GM18498 (cell line): Measurements from ENCODE around the gene C4BPA.

Experiments
- ATAC-seq: cut with Tn5 transposase; IDR thresholded peaks from one replicate; pipeline ENCODE4 v1.9.1; 2021; ENCODE audit warnings: mild to moderate bottlenecking, moderate library complexity; ENCODE audit not compliant: unreplicated experiment

The C4BPA gene

DNA sequence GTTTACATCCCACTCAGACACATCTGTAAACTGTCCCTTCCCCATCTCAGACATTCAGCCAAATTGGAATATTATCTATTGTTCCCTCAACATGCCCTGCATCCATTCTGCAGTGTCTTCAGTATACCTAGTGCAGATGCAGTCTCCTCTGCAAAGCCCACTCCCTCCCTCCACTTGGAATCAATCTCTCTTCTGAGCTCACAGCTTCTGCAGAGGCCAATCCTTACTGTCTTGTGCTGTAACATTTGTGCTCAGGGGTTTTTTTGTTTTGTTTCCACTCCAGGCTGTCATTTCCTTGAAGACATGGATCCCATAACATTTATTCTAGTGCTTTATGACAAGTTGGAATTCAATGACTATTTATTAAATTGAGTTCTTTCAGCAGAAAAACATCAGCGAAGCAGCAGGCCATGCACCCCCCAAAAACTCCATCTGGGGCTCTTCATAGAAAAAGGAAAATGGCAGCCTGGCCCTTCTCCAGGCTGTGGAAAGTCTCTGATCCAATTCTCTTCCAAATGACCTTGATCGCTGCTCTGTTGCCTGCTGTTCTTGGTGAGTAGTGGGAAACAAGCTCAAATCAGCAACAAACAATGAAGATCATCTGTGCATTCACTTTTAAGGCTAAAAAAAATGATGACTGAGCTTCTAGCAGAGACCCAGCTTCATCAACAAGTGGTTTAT lies 8.7 kb downstream of the C4BPA start:
- ATAC-seq = no peak

DNA sequence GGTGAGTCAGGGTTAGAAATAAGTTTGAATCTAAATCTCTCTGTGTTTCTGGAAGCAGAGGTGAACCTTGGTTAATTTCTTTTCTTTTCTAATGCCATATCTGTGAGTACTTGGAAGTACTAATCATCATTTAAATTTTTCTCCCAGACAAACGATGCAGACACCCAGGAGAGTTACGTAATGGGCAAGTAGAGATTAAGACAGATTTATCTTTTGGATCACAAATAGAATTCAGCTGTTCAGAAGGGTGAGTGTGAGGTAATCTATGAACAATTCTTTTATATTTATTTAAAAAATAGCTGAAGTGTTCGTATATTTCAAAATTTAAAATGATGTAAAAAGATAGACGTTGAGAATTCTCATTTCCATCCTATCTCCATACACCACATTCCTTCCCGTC lies 11.2 kb downstream of the C4BPA start:
- no peak for ATAC-seq

DNA sequence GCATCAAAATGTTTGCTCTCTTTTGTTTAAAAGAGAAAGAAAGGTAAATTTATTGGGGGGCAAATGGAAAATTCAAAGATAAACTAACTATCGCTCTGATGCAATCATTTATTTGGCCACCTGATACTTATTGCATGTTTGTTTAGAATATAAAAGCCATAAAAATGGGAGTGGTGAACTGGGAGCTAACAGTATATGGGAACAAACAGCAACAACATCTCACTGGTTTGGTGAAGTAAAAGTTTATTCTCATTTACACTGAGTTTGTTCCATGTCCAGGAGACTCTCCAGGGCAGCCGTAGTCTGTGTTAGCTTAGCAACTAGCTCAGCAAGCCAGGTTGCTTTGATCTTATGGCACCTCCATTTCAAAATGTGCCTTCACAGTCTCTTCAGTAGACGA lies 20.4 kb downstream of the C4BPA start:
- no peak for ATAC-seq

DNA sequence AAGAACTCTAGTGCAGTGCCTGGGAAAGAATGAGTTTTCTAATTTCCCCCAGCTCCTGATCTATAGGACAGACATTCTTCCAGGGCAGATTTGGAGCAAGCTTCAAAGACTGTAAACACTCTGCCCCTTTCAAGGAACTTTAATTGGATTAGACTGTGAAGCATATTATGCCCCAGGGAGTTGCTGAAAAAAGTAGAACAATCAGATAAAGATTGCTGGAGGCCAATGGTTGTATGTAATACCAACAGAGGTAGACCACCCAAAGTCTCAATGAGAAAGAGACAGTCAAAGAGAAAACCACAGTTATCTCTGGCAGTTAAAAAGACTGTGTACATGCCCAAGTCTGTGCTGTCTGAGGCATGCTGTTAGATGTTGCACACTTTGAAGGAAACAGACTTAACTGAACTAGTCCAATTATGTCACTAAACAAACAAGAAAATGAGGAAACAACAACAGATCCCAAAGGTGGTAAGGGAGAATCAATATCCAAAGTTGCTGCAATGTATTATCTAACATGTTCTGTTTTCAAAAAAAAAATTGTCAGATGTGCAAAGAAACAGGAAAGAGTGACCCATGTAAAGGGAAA lies 24.4 kb downstream of the C4BPA start:
- ATAC-seq = no peak

DNA sequence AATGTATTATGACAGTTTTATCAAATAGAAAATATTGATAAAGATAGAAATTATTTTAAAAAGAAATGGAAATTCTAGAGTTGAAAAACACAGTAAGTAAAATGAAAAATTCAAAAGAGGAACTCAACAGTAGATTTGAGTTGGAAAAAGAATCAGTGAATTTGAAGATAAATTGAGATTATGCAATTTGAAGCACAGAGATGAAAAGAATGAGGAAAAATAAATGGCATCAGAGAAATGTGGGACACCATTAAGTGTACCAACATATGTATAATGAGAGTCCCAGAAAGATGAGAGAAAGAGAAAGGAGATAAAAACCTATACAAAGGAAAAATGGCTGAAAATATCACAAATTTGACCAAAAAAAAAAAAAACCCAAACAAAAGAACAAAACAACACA lies 25.0 kb downstream of the C4BPA start:
- ATAC-seq = no peak

DNA sequence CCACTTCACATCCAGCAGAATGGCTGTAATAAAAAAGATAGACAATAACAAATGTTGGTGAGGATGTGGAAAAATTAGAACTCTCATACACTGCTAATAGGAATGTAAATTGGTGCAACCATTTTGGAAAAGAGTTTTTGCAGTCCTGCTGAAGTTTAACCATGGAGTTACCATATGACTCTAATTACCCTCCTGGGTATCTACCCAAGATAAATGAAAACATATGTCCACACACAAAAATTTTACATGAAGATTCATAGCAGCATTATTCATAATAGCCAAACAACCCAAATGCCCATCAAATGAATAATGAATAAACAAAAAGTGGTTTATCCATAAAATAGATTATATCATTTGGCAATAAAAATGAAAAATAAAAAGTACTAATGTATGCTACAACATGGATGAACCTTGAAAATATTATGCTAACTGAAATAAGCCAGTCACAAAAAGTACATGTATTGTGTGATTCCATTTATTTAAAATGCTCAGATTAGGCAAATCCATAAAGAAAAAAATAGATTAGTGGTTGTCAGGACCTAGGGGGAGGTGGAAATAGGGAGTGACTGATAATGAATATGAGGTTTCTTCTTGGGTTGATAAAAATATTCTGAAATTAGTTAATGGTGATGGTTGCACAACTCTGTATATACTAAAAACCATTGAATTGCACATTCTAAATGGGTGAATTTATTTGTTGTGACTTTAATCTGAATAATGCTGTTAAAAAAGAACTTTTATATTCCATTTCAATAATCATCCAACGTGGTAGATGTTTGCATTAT lies 26.4 kb downstream of the C4BPA start:
- no peak for ATAC-seq

DNA sequence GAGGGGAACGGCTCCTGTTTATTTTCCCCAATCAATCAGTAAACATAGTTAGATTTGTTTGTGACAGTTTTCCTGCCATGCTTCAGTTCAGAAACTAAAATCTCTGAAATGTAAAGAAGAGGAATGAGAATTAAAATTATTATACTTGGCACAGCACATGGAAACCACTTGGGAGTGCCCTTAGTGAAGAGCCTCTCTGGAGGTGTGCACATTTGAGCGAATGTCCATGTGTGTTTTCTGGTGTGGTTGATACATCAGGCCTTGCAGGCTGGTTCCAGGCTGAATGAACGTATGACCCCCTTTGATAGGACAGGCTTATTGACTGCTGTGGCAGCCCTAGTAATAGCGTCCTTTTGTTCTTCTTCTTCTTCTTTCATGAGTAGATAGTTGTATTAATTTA lies 27.1 kb downstream of the C4BPA start:
- ATAC-seq = no peak

DNA sequence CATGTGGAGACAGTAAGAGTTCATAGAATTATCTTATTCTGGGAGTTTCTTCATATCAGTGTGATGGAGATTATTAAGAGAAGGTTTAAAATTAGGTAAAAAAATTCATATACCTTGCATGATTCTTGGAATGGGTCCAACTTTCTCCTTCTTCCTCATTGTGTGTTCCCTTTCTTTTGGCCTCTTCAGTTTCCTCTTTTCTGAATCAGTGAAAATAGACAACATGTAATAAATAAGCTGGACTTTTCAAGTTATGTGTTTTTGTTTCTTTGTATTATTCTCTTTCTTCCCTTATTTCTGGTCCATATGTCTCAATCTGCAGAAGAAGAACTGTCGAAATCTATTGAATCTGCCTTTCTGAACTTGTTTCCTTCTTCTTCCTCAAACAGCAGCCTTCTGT lies 30.5 kb downstream of the C4BPA start:
- no peak for ATAC-seq

DNA sequence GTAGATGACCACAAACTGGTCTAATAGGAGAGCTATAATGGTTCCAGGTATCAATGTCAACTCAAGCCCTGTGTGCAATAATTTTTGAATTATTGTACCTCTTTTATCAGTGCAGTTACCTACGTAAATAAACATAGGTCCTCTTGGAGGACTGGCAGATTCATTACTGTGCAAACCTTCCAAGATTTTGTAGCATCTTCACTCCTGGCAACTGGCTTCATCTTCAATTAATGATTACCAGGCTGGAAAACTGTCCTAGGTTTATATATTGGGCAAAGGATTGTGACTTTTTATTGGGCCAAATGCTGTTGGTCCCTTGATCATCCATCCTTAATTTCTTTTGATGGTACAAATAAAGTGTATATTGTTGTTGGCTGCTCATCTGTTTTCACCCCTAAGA lies 35.6 kb downstream of the C4BPA start:
- no peak for ATAC-seq

DNA sequence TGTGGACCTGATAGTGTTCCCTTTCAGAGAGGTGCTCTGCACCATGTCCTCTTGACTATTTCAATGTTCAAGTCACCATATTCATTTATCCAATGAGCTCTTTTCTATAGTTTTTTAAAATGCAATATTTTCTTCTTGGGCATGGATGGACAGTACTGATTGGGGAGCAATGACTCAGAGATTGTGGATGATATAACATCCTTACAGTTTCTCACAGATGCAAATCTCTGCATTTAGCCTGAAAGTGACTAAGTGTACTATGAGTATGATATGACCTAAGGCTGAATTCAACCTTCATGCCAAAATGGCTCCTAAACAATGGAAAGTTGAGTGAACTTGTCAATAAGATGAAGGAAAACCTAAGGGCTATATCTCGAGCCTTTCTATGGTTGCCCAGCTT lies 36.5 kb downstream of the C4BPA start:
- no peak for ATAC-seq

DNA sequence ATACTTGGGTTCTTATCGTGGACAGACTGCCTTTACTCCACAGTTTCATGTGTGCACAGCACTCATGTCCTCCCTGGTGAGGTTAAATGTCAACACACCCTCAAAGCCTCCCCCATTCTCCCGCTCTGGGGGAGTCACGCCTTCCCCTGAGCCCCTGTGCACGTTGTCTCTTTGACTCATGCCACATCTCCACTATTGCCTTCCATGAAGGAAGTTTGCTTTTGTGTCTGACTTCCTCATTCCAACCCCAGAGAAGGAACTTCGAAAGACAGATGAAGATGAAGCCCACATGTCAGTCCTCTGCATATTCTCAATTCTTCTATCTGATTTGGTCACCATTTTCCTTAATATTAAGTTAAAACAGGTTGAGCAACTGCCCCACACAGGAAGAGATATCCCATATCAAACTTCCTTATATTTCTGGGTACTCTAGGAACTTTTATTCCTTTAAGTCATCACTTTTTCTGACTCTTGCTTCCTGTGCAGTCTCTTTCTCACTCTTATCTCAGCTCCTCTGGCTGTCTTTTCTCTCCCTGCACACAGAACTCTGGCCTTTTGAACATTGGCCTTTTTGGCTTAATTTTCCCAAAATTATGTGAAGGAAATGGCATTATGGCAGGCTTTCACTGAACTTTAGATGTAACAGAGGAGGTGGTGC lies 41.5 kb downstream of the C4BPA start:
- ATAC-seq = no peak

DNA sequence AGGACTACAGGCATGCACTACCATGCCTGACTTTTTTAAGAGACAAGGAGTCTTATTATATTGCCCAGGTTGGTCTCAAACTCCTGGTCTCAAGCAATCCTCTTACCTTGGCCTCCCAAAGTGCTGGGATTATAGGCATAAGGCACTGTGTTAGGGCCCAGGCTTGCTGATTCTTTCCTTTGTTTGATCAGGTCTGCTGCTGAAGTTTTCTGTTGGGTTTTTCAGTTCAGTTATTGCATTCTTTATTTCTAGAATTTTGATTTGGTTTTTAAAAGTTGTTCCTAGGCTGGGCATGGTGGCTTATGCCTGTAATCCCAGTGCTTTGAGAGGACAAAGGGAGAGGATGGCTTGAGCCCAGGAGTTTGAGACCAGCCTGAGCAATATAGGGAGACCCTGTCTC lies 47.9 kb downstream of the C4BPA start:
- ATAC-seq = no peak

DNA sequence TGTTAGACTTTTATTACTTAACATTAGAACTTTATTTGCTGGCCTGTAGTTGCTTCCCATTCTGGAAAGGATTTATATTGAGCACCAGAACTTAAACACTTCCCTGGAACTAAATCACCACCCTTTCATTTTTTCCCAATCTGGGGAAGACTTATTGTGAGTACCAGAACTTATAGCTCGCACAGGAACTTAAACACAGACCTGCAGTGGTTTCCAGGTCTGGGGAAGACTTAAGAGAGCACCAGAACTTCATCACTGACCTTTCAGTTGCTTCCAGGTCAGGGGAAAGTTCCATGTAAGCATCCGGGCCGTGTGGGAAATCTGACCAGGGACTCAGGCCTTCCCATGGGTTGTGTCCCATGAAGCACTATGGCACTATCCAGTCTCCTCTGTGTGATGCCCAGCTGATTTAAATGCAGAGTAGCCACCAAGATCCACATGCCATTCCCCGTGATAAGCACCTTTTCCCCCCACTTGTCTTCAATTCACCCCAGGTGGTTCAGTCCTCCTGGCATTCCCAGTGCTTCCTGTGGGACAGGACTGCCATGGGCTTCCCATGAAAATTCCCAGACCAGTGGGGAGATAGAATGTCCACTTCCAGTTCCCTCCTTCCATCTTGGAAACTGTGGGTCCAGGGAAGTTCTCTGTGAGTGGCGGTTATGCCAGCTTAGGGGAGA lies 48.9 kb downstream of the C4BPA start:
- ATAC-seq = no peak

DNA sequence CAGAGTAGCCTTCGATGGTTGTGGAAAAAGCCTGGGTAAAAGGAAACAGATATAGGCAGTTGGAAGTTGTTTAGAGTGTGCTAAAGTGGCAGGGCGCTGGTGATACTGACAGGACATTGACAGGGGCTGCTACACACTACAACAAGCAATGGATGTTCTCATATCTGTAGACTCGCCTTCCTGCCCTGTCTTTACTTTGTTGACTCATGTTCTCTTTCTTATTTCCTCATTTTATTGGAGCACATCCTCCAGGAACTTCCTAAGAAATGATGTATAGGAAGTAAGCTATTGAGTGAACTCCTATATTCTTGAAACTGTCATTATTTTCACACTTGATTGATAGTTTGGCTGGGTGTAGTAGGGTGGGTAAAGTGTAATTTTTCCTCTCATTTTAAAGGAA lies 51.0 kb downstream of the C4BPA start:
- no peak for ATAC-seq

DNA sequence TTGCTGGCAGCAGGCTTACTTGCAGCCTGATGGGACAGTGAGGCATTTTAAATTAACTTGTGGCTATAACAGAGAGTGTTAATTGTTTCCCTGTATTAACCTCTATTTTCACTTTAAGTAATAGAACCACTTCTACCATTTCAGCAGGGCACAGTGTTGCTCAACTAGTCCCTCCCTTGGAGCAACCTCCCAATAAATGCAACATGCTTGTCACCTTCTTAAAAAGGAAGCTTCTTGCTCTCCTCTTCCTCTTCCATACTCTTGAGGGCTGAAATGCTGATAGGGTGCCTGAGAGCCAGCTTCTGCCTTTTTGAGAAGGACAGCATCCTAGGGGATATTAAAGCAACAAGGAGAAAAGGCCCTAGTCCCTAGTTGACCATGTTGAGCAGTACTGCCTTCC lies 52.1 kb downstream of the C4BPA start:
- no peak for ATAC-seq

DNA sequence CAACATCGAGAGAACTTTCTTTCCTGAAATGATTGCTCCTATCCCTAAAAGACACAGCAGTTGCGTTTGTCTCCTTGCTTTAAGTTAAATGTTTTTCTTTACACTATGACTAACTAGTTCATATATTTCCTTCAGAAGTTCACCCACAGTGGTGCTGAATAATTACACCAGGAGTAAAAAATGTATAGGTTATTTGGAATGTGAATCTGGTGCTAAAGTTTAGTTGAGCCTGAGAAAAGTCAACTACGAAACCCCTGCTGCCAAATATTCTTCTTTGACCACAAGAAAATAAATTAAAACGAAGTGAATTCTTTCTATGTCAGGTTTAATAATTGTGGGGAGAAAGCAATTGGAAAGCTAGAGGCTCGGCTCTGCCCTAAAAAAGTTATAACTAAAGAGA lies 52.8 kb downstream of the C4BPA start:
- no peak for ATAC-seq

DNA sequence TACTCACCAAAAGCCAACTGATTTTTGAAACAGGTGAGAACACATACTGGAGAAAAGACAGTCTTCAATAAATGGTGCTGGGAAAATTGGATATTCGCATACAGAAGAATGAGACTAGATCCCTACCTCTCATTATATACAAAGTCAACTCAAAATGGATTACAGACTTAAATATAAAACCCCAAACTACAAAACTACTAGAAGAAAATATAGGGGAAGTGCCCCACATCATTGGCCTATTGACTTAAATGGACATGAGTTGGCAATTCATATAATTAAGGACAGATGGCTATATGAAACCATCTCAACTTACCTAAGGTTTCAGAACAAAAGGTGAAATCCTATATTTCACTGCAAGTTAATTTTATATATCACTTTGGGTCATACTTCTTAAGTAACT lies 60.1 kb downstream of the C4BPA start:
- ATAC-seq = no peak

DNA sequence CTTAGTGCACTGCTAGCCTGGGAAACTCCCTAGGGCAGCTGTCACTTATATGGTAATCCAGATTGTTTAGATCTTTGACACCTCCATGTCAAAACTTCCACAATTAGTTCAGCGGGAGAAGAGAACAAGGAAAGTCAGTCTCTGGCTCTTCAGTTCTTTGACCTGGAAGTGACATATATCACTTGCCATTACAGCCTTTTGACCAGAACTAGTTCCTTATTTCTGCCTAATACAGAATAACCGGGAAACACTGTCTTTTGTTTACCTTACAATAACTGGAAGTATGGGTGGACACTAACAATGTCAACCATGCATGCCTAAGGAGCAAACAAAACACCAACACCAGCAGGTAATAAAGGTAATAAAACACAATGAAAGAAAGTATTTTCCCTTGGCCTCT lies 68.3 kb downstream of the C4BPA start:
- no peak for ATAC-seq

DNA sequence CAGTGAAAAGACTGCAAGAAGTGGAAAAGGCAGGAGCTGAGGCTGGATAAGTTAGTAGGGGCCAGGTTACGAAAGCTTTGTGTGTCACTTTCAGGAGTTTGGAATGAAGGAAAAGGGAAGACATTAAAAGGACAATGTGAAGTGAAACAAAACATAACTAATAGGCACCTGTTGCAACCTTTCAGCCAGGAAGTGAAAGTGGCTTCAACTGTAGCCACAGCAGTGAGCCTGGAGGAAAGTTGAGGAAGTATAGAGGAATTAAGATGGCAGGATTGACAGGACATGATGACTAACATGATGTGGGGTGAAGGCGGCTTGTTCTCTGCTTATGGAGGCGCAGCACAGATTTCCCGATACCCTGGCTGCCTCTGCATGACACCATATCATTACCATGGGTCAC lies 68.9 kb downstream of the C4BPA start:
- ATAC-seq = no peak

DNA sequence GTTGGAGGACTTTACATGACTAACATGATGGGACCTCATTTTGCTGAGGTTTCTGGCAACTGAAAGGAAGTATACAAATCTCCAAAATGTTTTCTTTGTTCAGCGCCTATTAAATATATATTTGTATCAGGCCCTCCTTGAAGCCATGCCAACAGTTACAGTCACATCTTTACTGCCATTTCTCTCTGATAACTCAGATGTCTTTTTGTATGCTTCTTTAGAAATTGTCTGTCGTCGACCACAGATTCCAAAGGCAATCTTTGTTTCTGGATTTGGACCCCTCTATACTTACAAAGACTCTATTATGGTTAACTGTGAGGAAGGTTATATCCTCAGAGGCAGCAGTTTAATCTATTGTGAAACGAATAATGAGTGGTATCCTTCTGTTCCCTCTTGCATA lies 69.4 kb downstream of the C4BPA start:
- ATAC-seq = no peak

DNA sequence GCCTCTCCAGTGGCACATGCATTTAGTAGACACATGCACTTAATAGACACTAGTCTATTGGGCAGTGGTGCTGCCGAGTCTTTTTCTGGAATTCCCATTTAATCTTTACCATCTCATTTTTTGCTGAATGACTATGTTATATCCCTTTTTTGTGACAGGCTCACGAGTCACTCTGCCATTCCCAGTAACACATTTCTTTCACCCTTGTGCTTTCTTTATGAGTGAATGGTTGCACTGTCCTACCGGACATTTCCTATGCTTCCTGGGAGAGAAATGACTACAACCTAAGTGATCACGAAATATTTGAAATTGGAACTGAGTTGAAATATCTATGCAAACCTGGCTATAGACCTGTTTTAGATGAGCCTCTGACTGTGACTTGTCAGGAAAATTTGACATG lies 70.9 kb downstream of the C4BPA start:
- ATAC-seq = no peak
